GM18907 (cell line): ENCODE results near the gene FAM174C.

Experiments used
- ATAC-seq: cut with Tn5 transposase; IDR thresholded peaks from one replicate; pipeline ENCODE4 v1.9.1; 2021; ENCODE audit warnings: mild to moderate bottlenecking, moderate library complexity; ENCODE audit not compliant: unreplicated experiment

FAM174C gene

DNA sequence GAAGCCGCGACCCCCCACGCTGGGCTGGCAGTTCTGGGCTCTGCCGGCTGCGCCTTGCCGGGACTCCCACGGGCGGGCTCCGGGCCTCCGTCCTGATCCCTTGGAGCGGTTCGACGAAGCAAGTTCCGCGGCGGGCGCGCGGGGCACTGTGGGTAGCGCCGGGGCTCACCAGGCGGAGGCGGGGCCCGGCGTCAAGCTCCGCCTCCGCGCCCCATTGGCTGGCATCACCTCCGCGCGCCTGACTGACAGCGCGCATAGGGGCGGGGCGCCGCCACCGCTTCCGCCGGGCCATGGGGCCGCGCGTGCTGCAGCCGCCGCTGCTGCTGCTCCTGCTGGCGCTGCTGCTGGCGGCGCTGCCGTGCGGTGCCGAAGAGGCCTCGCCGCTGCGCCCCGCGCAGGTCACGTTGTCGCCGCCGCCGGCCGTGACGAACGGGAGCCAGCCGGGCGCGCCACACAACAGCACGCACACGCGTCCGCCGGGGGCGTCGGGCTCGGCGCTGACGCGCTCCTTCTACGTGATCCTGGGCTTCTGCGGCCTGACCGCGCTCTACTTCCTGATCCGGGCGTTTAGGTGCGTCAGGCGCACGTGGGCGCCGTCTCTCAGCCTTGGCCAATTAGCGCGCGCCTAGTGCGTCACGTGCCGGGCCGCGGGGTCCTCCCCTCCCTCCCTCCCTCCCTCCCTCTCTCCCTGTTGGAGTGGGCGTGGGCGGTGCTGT lies at the start of gene FAM174C:
Gene FAM174C (plus strand): TSS at position 271 of the 716 bp plus-strand sequence. CDS start 20 bp downstream, at position 291.
- ATAC-seq: peak; percentile 71

DNA sequence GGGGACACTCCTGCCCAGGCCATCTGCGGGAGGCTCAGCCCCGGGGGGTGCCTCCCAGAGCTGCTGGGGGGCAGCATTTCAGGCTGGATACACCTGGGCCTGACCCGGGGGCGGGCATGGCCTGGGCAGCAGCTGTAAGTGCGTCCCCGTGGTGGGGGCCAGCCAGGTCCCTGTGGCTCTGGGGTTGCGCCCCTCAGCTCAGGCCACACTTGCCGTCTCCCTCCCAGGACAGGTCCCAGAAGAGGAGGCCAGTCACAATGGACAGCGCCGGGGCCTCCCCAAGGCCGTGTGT lies 49.2 kb upstream of the FAM174C start:
- ATAC-seq: no peak

- no peak for ATAC-seq
Measured at GRCh38 chr19:1226522-1227303, 48.6 kb upstream of the FAM174C start.

DNA sequence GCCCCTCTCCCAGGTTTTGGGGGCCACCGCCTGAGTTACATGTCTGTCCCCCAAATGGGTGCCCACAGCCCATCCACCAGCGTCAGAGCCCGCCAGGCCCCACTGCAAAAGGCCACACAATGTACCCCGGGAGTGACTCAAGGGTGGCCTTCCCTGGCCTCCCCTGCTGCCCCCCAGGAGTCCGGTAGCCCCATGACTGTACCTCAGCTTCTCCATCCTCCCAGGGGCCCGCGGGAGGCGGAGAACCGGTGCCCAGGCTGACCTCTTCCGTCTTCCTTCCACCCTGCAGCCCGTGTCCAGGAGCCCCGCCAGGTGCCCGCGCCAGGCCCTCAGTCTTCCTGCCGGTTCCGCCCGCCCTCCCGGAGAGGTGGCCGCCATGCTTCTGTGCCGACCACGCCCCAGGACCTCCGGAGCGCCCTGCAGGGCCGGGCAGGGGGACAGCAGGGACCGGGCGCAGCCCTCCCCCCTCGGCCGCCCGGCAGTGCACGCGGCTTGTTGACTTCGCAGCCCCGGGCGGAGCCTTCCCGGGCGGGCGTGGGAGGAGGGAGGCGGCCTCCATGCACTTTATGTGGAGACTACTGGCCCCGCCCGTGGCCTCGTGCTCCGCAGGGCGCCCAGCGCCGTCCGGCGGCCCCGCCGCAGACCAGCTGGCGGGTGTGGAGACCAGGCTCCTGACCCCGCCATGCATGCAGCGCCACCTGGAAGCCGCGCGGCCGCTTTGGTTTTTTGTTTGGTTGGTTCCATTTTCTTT lies 47.9 kb upstream of the FAM174C start:
- ATAC-seq: no peak

DNA sequence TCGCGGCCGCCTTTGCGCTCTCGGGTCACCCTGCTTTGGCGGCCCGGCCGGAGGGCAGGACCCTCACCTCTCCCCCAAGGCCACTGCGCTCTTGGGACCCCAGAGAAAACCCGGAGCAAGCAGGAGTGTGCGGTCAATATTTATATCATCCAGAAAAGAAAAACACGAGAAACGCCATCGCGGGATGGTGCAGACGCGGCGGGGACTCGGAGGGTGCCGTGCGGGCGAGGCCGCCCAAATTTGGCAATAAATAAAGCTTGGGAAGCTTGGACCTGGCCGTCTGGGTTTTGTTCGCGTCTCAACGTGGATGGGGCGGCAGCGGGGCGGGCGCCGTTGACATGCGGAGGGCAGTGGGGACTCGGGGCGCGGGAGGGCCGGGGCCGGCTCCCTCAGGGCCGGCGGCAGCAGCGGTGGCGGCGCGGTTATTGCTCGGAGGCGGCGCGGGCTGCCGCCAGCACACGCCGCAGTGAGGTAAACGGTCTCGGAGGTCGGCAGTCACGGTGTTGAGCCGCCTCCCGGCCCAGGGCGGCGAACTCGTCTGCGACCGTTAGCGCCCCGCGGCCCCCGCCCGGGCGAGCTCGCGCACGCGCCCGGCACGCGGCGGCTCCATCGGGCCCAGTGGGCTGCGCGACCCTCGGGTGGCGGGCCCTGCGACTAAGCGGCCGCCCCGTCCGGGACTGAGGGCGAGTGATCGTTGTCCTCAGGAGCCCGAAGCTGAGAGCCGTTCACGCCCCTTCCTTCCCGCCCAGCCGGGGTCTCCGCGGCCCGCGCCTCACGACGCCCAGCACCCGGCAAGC lies 47.0 kb upstream of the FAM174C start:
- no peak for ATAC-seq

DNA sequence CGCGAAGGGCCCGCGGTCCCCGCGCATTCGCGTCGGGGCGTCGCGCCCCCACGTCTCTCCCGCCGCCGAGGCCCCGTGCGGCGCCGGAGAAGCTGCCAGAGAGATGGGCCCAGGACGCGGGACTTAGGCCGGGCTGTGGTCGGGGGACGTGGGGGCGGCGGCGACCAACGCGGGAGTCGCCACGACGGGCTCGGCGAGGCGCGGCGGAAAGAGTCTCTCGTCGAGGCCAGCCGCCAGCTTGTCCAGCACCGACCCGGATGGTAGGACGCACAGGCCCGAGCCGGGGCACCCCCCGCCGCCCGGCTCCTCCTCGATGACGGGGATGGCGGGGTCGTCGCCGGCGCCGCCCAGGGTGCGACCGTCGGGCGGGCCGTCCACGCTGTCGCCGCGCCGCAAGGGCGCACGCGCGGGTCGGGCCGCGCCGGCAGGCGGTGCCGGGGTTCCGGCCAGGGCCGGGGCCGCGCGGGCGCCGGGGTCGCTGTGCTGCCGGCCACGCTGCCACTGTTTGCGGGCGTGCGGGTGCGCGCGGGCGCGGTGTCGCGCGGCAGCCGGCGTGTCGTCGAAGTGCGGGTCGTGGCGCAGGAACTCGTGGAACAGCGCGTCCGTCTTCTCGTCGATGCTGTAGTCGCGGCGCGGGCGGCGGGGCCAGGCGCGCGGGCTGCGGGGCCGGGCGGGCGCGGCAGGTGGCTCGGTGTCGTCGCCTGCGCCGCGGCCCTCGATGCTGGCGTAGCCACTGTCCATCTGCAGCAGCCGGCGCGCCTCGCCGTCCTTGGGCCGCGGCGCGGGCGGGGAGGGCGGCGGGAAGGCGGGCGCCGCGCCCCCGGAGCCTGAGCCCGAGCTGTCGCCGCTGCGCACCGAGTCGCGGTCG lies 46.0 kb upstream of the FAM174C start:
- ATAC-seq: no peak

GRCh38 chr19:1229924-1230782 lies 45.2 kb upstream of the FAM174C start:
- no peak for ATAC-seq

DNA sequence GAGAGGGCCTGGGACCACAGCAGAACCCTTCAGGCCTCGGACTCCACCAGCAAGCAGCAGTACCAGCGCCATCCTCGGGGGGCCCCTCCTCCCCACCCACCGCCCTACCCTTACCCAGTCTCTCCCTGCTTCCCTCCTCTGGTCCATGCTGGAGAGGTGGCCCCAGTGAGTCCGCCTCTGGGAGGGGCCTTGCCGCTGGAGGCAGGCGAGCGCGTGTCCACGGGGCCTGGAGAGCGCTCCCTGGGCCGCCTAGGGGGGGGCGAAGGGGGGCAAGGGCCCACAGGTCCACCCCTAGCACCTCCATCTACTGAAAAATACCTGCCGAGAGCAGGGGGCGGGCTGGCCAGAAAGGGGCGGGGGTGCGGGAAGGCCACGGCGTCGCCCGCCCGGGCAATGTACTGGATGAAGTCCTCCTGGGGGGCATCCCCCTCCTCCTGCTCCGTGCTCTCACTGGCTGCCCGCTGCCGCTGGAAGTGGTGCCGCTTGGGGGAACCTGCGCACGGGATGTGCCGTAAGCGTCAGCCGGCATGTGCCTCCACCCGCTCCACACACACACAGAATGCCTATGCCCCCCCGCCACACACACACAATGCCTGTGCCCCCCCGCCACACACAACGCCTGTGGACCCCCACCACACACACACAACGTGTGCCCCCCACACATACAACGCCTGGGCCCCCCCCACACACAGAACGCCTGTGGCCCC lies 44.4 kb upstream of the FAM174C start:
- no peak for ATAC-seq

DNA sequence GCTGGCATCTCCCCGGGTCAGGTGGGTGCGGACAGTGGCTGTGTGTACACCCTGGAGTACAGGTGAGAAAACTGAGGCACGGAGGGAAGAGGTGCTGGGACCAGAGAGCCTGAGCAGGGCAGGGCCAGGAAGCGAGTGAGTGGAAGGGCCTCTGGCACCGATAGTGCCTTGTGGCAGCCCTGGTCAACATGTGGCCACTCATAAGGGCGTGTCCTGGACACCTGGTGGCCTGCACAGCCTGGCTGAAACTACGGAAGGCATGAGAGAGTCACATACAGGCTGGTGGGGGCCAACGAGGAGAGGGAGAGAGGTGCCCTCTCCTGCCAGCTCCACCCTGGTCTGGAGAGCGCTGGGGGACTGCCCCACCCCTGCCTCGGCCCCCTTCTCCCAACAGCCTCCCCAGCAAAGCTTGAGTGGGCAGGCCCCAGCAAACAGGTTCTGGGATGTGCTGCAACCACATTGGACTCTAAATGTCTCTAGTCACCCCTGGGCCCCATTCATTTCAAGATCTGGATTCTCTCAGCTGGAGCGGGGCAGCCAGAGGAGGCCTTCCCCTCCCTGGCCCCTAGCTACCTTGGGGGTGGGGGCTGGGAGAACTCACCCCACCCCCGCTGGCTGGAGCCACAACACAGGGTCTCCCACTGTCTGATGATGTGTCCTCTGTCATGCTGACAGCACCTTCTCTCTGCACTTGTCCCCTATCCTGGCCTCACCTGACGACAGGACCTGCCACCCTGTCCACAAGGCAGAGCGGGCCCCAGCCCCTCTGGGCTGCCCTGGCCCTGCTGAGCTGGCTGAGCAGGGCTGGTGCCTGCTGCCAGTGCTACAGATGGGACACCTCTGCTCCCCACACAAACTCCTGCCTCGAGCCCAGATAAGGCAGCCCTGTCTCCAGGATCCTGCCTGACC lies 43.3 kb upstream of the FAM174C start:
- no peak for ATAC-seq

- ATAC-seq: no peak
Measured at GRCh38 chr19:1232652-1233072, 42.7 kb upstream of the FAM174C start.

- no peak for ATAC-seq
Measured at GRCh38 chr19:1233115-1233667, 42.1 kb upstream of the FAM174C start.

GRCh38 chr19:1234051-1234954 lies 41.0 kb upstream of the FAM174C start:
- ATAC-seq: no peak

- no peak for ATAC-seq
Measured at GRCh38 chr19:1234955-1235380, 40.4 kb upstream of the FAM174C start.

- ATAC-seq: no peak
Measured at GRCh38 chr19:1235625-1236538, 39.4 kb upstream of the FAM174C start.

GRCh38 chr19:1236576-1236975 lies 38.8 kb upstream of the FAM174C start:
- ATAC-seq: no peak
